Vagina (tissue), 2 donors: Measurements from ENCODE around the gene GRIK5. TPM values are rescaled to one million over a fixed set of nuclear protein-coding genes. Genes with fewer than 3 reads are reported as not detected.

Experiments used
- DNase-seq, 2 donors: peaks; one replicate each; pipeline ENCODE4 v3.0.0-alpha.2; 2017; ENCODE audit errors: extremely low spot score in 2 of 2
- H3K27ac ChIP-seq: fragments of 200-600 bp; sonication (generic); one replicate; pipeline ENCODE4 v1.5.1; 2019
- H3K27me3 ChIP-seq: fragments of 200-600 bp; sonication (generic); one replicate; pipeline ENCODE4 v1.5.1; 2019
- H3K36me3 ChIP-seq, 2 donors: fragments of 200-600 bp; sonication (generic); one replicate each; pipeline ENCODE4 v1.5.1; 2017 to 2019
- H3K4me1 ChIP-seq: fragments of 200-600 bp; sonication (generic); one replicate; pipeline ENCODE4 v1.5.1; 2019
- H3K4me3 ChIP-seq, 2 donors: fragments of 200-600 bp; sonication (generic); 1 replicate in 1 of 2; 2 replicates in 1 of 2; pipeline ENCODE4 v1.5.1; 2016 to 2019
- H3K9me3 ChIP-seq: fragments of 200-600 bp; sonication (generic); one replicate; pipeline ENCODE4 v1.5.1; 2019
- POLR2A ChIP-seq, 2 donors: fragments of 450-650 bp; IDR thresholded peaks; one replicate each; pipeline ENCODE4 v1.6.1; 2017; ENCODE audit warnings: antibody characterized with exemption in 2 of 2, mild to moderate bottlenecking in 2 of 2, moderate library complexity in 2 of 2
- POLR2AphosphoS5 ChIP-seq, 2 donors: sonication (generic); formaldehyde crosslinking; IDR thresholded peaks; one replicate each; pipeline ENCODE4 v1.9.0; 2017; ENCODE audit warnings: antibody characterized with exemption in 2 of 2, mild to moderate bottlenecking in 2 of 2, low read depth in 1 of 2; ENCODE audit not compliant: insufficient read depth in 1 of 2
- intact Hi-C: fragments of 100-400 bp; cut with DNase I; formaldehyde crosslinking; loops from one replicate; pipeline ENCODE4 v1.15.1; 2023
- total RNA-seq: library from RNA; depleted of rRNA; stranded (reverse); fragments of >200 nt; gene quantifications from one replicate; pipeline ENCODE4 v1.2.3, GENCODE V29; 2016
- TF ChIP-seq, protein P1 (sequence below), 3 experiments: fragments of 450-650 bp in 2 of 3; fragments of 200-600 bp in 1 of 3; sonication (generic) in 1 of 3; IDR thresholded peaks; one replicate each; pipeline ENCODE4 v1.5.1; 2017 to 2019; ENCODE audit warnings: antibody characterized with exemption in 3 of 3, mild to moderate bottlenecking in 2 of 3, moderate library complexity in 2 of 3

GRIK5 gene
- total RNA-seq, 1 donor from 2014 or later, result 2.5 TPM

DNA sequence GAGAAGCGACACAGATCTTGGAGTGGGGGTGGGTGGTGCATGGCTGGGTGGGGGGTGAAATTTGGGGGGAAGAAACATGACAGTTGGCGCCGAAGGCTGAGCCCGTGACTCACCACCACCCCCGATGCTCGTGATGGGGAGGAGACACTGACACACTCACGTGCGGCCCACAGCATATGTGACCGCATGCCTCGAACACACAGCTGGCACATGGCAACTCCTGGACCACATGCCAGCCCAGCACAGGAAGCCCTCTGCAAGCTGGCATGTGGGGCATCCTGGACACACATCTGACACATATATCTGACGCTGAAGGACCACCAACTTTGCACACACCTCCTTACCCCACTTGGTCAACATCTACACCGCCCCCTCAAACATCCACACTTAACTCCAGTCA, 1.2 kb upstream of the GRIK5 start:
- peaks cover 14% of the 10 kb centered on the region for H3K4me1 ChIP-seq
- no peaks in the 10 kb centered on the region for H3K27me3 ChIP-seq
- H3K4me3 ChIP-seq, result no peak overlapping the region
- H3K27ac ChIP-seq, result no peak overlapping the region
- H3K36me3 ChIP-seq, result no peaks in the 10 kb centered on the region
- intact Hi-C loops, result no loop called here
- TF ChIP-seq, protein P1, sequence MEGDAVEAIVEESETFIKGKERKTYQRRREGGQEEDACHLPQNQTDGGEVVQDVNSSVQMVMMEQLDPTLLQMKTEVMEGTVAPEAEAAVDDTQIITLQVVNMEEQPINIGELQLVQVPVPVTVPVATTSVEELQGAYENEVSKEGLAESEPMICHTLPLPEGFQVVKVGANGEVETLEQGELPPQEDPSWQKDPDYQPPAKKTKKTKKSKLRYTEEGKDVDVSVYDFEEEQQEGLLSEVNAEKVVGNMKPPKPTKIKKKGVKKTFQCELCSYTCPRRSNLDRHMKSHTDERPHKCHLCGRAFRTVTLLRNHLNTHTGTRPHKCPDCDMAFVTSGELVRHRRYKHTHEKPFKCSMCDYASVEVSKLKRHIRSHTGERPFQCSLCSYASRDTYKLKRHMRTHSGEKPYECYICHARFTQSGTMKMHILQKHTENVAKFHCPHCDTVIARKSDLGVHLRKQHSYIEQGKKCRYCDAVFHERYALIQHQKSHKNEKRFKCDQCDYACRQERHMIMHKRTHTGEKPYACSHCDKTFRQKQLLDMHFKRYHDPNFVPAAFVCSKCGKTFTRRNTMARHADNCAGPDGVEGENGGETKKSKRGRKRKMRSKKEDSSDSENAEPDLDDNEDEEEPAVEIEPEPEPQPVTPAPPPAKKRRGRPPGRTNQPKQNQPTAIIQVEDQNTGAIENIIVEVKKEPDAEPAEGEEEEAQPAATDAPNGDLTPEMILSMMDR (IDR thresholded peaks at IDR 0.05), result no peak
- no peaks in the 10 kb centered on the region for H3K9me3 ChIP-seq
- no peak for DNase-seq

DNA sequence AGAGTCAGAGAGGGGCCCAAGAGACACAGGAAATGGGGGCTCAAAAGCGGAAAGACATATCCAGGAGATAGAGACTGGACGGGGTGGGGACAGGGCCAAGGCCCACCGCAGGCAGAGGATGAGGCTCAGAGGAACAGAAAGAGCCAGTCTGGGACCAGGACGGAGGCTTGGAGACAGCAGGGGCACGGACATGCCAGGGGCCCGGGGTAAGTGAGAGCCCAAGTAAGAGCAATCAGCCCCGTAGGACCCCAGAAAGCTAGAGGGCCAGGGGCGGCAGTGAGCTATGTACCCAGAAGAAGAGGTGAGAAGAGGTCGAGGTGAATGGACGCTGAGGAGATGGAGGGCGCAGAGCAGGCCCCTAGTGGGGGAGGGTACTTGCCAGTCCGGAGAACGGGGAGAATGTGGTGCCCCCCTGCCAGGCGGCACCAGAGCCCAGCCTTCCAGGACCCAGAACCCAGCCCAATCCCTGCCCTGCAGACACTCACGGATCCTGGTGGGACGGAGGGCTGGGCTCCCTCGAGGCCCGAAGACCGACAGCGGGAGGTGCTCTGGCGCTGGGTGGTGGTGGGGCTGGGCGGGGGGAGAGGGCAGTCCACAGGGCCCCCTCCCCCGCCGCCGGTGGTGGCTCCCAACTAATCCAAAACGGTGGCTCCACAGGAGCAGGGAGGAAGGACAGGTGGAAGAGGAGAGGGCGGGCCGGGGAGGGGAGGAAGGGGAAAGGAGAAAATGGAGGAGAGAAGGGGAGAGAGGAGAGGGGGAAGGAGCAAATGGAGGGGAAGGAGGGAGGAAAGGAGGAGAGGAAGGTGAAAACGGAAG, 1.0 kb downstream of the GRIK5 start:
- TF ChIP-seq, protein P1 (IDR thresholded peaks at IDR 0.05), result no peak
- Histone ChIP-seq H3K27ac (no peak overlapping the region), H3K36me3 (no peaks in the 10 kb centered on the region), H3K9me3 (no peaks in the 10 kb centered on the region), H3K4me1 (peaks cover 6% of the 10 kb centered on the region), H3K27me3 (no peaks in the 10 kb centered on the region), H3K4me3 (peak overlapping the region; percentile 30 to 34)
- DNase-seq, result no peak
- intact Hi-C loops, result no loop called here

DNA sequence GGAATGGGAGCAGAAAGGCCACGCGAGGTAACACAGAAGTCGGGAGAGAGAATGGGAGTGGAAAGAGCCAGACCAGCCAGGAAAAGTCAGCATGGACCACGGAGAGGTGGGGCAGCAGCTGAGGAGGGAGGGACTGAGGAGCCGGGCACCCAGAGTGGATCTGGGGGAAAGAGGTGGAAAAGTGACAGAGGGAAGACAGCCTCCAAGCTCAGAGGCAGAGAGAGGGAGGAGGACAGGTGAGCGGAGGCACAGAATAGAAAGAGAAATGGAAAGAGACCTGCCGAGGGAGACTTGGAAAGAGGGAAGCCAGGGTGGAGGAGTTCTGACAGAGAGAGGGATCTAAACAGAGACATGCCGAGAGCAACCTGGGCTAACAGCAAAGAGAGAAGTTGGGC, 1.6 kb downstream of the GRIK5 start:
- peaks cover 6% of the 10 kb centered on the region for H3K4me1 ChIP-seq
- no peaks in the 10 kb centered on the region for H3K27me3 ChIP-seq
- no peaks in the 10 kb centered on the region for H3K9me3 ChIP-seq
- intact Hi-C loops, result no loop called here
- no peak overlapping the region for H3K4me3 ChIP-seq
- DNase-seq, result no peak
- no peak overlapping the region for H3K27ac ChIP-seq
- H3K36me3 ChIP-seq, result no peaks in the 10 kb centered on the region
- no peak for TF ChIP-seq POLR2AphosphoS5 (IDR thresholded peaks at IDR 0.05; ENCODE audit: insufficient read depth in 1 of 2, low read depth in 1 of 2)
- TF ChIP-seq, protein P1 (IDR thresholded peaks at IDR 0.05), result no peak
- no peak for TF ChIP-seq POLR2A (IDR thresholded peaks at IDR 0.05)

DNA sequence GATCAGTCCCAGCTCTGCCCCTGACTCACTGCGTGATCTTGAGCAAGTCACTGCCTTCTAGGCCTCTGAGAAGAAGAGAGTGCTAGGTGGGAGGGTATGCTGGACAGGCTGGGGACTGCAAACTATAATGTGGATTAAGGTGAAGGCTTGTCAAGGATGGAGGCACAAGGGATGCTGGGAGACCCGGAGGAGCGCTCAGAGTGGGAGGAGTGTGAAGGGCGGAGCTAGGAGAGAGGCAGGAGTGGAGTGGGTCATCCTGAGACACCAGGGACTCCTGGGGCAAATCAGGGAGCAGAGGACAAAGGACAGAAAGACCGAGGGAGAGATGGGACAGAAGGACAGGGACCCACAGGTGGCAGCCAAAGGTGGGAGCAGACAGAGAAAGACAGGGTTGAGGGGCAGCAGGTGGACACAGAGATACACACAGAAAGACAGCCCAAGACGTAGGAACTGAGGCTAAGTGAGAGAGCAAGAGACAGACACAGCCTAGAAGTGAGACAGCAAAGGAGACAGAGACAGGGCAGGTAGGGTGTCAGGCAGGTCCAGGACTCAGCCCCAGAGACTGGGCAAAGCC, 2.6 kb downstream of the GRIK5 start:
- H3K4me3 ChIP-seq, result no peak overlapping the region
- intact Hi-C loops, result no loop called here
- DNase-seq, result no peak
- TF ChIP-seq POLR2AphosphoS5 (IDR thresholded peaks at IDR 0.05; ENCODE audit: insufficient read depth in 1 of 2, low read depth in 1 of 2) (no peak), POLR2A (IDR thresholded peaks at IDR 0.05) (no peak)
- TF ChIP-seq, protein P1 (IDR thresholded peaks at IDR 0.05), result no peak
- H3K4me1 ChIP-seq, result peaks cover 6% of the 10 kb centered on the region
- no peaks in the 10 kb centered on the region for H3K9me3 ChIP-seq
- H3K36me3 ChIP-seq, result no peaks in the 10 kb centered on the region
- H3K27me3 ChIP-seq, result no peaks in the 10 kb centered on the region
- no peak overlapping the region for H3K27ac ChIP-seq

DNA sequence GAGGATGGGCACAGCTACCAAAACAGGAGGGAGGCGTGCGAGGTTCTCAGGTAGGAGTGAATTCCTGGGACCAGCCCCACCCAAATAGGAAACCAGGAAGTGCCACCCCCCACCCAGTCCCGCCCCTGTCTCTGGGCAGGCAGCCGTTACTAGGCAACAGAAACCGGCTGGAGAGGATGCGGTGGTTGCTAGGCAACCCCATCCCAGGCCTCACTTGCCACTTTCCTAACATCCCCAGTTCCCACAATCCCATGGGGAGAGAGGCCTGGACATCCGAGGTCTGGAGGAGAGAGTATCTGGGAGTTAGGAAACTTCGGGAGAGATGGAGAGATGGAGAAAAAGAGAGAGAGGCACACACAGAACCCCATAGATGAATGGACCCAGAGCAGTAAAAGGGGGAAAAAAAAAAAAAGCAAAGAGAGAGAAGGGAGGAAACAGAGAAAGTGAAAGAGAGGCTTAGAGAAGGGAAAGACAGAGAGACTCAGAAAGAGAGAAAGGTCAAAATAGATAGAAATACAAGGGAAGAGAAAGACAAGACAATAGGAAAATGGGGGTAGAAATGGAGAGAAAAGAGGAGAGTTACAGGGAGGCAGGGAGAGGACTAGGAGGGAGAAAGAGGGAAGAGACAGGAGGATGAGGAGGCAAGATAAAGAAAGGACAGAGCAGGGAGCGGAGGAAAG, 3.8 kb downstream of the GRIK5 start:
- TF ChIP-seq, protein P1 (IDR thresholded peaks at IDR 0.05), result no peak
- TF ChIP-seq POLR2A (IDR thresholded peaks at IDR 0.05) (no peak), POLR2AphosphoS5 (IDR thresholded peaks at IDR 0.05; ENCODE audit: insufficient read depth in 1 of 2, low read depth in 1 of 2) (no peak)
- H3K9me3 ChIP-seq, result no peaks in the 10 kb centered on the region
- no peaks in the 10 kb centered on the region for H3K27me3 ChIP-seq
- H3K4me3 ChIP-seq, result no peak overlapping the region
- no peak for DNase-seq
- H3K36me3 ChIP-seq, result no peaks in the 10 kb centered on the region
- H3K27ac ChIP-seq, result no peak overlapping the region
- peaks cover 6% of the 10 kb centered on the region for H3K4me1 ChIP-seq
- intact Hi-C loops, result no loop called here
